Stimulated activated CD8-positive, alpha-beta memory T cell treated with anti-CD3 and anti-CD28 coated beads, Interleukin-4, amount 100 ng/mL, for 48 hours (primary cell): ENCODE measurements around the gene HEPHL1.
"Not testable (repeated sequence)": the region's sequence is repeated elsewhere in the genome, so short reads cannot be mapped to it uniquely, and the experiment has no call there.

Experiments
- DNase-seq: peaks from one replicate; pipeline ENCODE4 v3.0.0-alpha.2; 2020

The HEPHL1 gene, protein sequence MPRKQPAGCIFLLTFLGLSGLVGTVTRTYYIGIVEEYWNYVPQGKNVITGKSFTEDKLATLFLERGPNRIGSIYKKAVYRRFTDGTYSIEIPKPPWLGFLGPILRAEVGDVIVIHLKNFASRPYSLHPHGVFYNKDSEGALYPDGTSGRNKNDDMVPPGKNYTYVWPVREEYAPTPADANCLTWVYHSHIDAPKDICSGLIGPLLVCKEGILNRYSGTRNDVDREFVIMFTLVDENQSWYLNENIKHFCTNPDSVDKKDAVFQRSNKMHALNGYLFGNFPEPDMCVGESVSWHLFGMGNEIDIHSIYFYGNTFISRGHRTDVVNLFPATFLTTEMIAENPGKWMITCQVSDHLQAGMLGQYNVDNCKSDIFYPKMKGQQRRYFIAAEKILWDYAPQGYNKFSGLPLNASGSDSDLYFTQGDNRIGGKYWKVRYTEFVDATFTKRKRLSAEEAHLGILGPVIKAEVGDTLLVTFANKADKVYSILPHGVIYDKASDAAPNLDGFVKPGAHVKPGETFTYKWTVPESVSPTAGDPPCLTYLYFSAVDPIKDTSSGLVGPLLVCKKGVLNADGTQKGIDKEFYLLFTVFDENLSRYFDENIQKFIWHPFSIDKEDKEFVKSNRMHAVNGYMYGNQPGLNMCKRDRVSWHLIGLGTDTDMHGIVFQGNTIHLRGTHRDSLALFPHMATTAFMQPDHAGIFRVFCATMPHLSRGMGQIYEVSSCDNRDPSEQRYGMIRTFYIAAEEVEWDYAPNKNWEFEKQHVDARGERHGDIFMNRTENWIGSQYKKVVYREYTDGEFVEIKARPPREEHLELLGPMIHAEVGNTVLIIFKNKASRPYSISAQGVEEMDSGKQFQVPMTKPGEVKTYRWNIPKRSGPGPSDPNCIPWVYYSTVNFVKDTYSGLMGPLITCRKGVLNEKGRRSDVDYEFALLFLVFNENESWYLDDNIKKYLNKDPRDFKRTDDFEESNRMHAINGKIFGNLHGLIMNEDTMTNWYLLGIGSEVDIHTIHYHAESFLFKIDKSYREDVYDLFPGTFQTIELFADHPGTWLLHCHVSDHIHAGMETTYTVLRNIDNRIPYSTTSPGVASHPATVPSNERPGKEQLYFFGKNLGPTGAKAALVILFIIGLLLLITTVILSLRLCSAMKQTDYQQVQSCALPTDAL

DNA sequence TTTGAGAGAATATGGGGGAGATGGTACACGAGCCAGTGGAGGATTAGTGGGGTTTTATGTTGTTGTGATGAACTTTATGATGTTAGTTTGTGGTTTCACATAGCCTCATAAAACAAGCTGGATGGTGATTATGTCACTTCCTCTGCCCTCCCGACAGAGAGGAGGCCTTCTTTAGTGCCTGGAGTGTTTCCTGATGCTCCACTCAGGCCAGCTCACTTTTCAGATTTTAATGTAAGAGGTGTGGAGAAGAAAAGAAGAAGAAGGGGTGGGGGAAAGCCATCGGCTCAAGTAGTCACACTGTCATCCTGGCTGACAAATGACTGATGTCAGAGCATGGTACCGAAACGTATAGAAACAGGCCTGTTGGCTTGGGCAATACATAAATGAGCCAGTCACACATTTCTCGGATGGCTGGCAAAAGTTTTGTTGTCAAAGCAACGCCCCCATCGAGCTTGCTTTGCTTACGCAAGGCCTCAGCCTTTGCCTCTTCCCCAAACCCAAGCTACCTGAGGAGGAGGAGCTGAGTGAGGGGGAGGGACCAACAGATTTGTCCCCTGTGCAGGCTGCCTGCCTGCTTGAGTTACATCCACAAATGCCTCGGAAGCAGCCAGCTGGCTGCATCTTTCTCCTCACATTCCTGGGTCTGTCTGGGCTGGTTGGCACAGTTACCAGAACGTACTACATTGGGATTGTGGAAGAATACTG, at the start of gene HEPHL1:
HEPHL1 (plus strand) TSS at position 578 of the 705 bp plus-strand sequence; CDS start at position 593, 15 bp downstream.
- no peak for DNase-seq

DNA sequence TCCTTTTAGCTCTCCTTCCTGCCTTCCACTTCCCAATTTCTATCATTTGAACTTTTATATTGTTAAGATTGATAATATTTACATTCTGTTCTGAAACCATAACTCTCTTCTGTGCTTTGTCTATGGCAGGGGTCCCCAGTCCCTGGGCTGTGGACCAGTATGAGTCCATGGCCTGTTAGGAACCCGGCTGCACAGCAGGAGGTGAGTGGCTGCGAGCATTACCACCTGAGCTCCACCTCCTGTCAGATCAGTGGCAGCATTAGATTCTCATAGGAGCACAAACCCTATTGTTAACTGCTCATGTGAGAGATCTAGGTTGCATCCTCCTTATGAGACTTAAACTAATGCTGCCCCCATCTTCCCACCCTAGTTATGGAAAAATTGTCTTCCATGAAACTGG, 48.4 kb upstream of the HEPHL1 start:
- no peak for DNase-seq

DNA sequence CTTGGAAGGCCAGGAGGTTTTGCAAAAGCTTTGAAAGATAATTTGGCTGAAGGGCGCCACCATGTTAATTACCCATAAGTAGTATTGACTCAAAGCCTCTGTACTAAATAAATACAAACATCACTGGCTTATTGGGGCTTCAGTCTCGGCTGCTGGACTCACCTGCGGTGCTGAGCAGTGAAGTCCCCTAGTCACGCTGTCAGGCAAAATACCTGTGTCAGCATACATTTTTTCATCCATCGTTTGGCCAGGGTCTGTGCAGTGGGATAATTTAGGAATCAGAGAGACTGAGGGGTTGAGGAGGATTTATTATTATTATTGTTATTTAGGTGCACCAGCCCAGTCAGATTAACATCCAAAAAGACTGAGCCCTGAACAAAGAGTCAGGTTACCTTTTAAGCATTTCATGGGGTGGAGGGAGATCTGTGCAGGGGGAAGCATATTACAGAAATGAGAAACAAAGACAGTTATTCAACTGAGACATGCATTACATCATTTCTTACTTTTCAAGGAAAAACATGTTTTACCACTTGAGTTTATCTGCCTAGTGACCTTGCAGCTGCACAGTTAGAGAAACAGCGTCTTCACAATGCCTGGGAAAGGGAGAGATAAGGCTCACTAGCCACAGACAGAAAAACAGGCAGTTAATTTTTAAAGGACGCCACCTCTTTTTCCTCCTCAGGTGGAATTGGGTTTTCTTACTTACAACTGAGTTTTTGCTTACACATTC, 47.7 kb upstream of the HEPHL1 start:
- not testable (repeated sequence) for DNase-seq

DNA sequence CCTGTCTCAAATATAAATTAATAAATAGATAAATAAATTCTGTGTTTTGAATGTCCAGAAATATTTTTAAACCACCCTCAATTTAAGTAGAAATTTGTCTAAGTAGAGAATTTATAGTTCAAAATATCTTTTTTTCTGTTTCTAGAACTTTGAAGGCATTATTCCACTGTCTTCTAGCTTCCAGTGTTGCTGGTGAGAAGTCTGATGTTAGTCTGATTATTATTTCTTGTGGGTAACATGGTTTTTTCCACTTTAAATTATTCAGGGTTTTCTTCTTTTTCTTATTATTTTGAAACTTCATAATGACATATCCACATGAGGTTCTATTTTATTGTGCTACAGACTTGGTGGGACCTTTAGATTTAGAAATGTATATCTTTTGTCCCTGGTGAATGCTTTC, 46.4 kb upstream of the HEPHL1 start:
- no peak for DNase-seq

DNA sequence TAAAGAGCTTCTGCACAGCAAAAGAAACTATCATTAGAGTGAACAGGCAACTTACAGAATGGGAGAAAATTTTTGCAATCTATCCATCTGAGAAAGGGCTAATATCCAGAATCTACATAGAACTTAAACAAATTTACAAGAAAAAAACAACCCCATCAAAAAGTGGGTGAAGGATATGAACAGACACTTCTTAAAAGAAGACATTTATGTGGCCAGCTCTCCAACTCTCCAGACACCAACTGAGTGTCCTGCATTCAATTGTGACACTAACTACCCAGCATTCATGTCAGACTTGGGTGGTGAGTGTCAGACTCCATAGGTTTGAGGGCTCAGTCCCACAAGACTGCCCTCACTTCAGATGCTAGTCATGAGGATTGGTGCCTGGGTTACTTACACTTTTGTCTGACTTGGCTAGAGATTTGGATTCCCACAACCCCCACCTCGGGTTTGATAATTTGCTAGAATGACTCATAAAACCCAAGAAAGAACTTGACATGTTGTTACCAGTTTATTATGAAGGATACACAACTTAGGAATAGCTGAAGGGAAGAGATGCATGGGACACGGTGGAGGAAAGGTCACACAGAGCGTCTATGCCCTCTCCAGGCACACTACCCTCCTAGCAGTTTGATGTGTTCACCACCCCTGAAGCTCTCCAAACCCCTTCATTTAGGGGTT, 44.4 kb upstream of the HEPHL1 start:
- not testable (repeated sequence) for DNase-seq

DNA sequence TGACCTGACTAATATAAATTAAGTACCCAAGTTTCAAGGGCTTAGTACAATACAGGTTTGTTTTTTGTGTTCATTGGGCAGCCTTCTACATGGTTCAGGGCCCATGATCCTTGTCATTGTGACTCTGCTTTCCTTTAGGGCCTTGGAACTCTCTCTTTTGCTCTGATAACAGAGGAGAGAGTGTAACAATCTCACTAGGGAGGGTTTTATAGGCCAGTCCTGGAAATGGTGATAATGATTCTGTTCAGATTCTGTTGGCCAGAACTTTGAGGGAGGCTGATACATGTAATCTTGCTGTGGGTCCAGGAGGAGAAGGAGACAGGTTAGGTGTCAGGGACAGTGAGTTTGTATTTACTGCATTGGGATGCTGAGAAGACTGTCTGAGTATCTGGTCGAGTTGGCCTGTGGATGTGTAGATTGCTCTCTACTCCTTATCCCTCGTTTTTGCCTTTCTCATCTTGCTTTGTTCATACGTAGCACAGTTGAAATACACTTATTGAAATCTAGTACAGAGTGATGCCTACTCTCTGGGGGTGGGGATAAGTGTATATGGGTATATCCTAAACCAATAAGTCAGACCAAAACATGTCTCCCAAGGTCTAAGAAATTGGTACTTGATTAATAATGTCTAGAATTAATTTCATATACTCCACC, 37.5 kb upstream of the HEPHL1 start:
- DNase-seq: no peak

DNA sequence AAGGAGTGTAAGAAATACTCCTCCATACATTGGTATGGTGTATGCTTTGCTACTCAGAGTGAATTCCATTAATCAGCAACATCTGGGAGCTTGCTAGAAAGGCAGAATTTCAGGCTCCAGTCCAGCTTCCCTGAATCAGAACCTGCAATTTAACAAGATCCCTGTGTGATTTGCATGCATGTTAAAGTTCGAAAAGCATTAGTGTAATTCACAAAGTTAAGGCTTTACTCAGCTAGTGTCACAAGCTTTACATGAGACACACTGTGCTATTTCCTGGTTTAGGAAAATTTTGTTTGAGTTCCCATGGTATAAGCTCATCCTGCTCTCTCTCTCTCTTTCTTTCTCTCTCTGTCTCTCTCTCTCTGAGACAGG, 37.0 kb upstream of the HEPHL1 start:
- DNase-seq: no peak

DNA sequence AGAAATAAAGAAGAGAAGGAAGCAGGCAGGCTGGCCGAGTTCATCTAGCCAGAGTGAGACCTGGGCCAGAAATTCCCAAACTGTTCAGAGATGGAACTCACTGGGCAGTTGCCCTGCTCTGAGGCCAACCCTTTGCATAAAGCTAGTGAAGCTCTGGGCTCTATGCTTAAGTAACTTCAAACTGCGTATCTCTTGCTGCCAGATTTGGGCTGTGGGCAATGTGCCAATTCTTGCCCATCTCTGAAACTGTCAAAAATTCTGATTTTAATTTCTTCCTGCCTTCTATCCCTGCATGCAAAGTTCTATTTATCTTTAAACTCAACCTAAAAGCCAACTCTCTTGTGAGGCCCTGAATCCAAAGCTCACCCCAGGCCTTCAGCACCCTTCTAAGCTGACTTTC, 36.2 kb upstream of the HEPHL1 start:
- DNase-seq: no peak

DNA sequence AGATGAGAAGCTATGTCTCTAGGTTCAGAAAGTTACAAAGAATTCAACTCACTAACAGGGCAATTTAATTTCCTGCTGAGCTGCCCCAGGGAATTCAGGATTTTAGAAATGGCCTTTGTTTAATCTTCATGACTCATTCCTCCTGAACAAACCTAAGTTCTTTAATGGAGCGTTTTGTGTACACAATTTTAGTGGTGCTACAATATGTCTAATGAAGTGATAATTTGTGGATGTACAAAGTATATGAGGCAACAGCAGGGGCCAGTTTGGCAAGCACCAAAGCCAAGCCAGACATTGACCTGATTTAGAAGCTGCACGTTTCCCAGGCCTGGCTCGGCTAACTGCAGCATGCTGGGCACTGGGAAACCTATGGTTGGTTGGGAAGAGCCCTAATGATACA, 34.4 kb upstream of the HEPHL1 start:
- no peak for DNase-seq

DNA sequence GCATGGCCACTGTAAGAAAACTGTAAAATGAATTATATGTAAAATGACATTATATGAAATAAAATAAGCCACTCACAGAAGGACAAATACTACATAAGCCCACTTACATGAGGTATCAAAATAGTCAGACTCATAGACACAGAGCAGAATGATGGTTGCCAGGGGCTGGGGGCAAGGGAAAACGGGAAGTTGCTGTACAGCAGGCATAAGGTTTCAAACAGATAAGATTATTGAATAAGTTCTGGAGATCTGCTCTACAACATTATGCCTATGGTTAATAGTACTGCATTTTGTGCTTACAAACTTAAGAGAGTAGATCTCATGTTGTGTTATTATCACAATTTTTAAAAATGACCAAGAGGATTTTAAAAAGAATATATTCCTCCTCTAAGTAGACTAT, 32.7 kb upstream of the HEPHL1 start:
- DNase-seq: no peak

DNA sequence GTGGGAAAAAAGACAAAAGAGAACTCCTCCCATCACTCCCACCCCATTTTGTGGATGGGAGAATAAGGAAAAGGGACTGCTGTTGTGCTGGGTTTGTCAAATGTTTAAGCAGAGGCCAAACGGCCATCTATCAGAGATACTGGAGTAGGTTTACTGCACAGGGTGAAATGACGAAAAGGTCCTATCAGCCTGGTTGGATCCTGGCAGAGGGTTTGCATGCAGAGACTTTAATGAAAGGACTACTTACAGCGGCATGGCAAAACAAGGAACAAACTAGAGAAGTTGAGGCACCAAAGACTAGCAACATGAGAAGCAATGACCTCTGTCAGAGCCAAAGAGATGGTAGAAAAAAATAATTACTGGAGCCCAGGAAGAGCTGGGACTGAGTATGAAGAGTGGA, 32.2 kb upstream of the HEPHL1 start:
- DNase-seq: no peak

DNA sequence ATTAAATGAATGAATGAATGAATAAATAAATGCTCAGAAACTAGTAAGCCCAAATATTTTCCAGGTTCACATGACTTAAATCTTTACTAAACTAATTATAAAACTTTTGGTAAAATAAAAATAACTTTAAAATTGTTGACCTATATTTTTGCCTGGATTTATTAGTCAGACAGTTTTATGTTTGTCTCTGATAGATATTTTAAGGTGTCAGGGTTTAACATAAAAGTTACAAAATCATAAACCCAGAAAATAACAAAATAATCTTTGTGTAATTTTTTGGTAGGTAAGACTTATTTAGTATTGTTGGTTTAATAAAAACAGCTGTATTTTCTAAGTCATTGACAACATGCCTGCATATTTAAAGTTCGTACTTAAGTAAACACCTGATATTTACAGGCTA, 27.4 kb upstream of the HEPHL1 start:
- no peak for DNase-seq

DNA sequence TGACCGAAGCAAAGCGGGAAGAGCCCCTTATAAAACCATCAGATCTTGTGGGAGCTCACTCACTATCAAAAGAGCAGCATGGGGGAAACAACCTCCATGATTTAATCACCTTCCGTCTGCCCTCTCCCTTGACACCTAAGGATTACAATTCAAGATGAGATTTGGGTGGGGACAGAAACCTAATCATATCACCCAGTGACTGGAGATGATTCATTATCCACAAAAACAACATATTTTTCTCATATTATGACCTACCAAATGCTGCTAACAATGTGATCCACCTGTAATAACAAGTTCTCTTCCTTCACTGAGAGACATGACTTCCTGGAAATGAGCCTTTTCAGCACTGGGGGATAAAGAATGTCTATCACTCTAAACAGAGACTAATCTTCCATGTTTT, 23.4 kb upstream of the HEPHL1 start:
- DNase-seq: no peak

DNA sequence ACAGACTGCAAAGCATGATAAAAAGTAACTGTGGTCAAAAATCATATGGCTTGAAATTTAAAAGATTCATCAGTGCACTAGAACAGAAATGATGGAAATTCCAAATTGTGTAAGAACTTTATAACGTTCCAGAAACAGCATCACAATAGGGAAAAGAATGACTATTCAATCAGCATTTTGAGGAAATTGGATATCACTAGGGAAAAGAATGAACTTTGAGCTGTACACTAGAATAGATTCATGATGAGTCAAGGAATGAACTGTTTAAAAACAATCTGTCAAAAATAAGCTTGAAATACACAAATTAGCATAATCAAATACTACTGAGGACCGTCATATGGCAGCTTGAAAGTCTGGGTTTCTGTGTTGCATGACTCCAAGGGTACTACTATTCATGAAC, 20.5 kb upstream of the HEPHL1 start:
- no peak for DNase-seq

DNA sequence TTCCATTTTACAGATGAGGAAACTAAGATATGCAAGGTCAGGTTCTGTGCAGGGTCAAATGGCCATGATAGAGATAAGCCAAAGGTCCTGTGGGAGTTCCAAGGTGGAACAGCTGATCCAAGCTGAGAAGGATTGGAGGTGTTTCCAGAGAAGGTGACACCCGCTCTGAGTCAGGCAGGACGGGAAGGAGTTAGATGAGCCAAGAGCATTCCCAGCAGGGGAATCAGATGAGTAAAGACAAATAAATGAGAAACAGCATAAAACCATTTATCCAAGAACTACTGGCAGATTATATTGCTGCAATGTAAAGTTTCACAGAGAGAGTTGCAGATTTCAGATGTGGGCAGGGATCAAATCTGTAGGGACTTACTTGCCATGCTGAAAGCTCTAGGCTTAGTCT, 18.9 kb upstream of the HEPHL1 start:
- DNase-seq: no peak

DNA sequence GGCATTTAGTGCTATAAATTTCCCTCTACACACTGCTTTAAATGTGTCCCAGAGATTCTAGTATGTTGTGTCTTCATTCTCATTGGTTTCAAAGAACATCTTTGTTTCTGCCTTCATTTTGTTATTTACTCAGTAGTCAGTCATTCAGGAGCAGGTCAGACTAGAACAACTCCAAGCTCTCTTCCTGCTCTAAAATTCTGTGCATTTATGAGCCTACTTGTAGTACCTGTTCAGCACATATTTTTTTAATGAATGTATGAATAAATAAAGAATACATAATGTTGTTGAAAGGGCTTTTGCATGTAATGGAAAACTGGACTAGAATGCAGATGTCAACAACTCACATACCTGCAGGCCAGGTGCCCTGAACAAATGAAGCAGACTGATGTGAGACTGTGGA, 13.7 kb upstream of the HEPHL1 start:
- no peak for DNase-seq

DNA sequence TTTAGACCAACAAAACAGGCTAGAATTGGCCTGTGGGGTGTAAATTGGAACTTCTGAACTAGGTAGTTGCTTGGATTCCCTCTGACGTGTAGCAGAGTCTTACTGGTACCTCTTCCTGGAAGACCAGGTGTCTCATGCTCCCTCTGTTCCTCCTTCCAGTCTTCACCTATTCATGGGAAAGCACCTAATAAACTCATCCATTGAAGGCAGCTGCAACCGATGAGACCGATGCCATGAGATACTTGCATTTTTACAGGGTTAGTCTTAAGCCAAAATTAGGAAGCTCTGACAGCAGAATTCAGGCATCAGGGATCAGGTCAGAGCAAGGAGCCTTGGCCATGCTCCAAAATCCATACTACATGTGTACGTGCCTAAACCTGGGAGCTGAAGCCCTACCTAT, 13.2 kb upstream of the HEPHL1 start:
- DNase-seq: no peak

DNA sequence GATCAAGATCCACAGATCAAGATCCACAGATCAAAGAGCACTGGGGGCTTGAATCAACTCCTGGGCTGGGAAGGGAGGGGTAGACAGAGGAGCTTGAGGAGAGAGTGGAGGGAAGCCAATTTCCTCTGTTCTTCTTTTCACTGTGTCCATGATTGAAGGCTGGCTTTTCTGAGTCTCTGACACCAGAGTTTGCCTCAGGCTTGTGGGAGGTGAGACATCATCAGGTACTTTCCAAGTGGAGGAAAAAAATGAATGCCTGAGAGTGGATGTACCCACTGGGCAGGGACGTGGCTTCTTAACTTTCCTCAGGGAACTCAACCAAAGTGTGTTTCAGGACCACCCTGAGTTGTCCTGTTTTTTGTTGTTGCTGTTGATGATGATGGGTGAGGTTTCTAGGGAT, 11.0 kb upstream of the HEPHL1 start:
- DNase-seq: no peak

DNA sequence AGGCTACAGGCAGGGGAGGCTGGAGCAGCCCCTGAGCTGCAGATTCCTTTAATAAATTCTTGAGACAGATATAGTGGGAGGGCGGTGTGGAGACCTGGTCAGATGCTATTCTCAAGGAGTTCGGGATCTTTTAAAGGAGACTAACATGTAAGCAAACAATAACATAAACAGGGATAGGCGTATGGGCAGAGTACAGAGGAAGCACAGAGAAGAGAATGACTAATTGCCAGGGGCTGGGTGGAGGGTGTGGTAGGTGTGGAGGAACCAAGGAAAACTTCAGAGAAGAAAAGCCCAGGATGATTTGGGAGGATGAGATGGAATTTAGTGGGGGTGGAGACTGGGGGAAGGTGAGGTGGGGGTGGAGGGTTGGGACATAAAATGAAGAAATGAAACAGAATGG, 9.7 kb upstream of the HEPHL1 start:
- no peak for DNase-seq

DNA sequence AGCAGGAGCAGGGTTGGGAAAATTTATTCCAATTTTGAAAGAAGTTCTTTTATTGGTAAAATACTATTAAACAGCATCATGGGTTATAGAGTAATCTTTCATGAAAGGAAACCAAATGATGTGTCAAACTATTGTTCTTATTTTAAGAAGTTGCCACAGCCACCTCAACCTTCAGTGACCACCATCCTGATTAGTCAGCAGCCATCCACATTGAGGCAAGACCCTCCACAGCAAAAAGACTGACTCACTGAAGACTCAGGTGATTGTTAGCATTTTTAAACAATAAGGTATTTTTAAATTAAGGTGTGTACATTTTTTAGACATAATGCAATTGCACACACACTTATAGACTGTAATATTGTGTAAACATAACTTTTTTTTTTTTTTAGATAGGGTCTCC, 3.7 kb upstream of the HEPHL1 start:
- no peak for DNase-seq

DNA sequence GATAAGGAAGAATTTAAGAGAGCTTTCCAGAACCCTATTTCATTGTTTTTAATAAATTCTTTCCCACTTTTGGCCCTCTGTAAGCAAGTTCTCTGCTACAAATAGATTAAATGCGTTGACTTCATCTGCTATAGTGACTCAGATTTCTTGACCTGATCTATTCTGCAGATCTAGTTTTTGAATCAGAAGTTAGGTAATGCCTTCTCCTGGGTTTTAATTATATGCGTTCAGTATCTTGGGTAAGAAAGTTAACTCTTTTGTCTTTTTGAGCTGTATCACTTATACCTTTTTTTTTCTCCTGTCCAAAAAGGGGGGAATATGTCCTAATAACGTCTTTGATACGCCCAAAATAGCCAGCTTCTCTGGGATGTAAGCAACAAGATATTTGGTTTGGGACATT, 2.4 kb upstream of the HEPHL1 start:
- DNase-seq: no peak
